ENCODE measurements around the gene MSH4.
"Not testable (repeated sequence)": the region's sequence is repeated elsewhere in the genome, so short reads cannot be mapped to it uniquely, and the experiment has no call there.

MSH4 gene

DNA sequence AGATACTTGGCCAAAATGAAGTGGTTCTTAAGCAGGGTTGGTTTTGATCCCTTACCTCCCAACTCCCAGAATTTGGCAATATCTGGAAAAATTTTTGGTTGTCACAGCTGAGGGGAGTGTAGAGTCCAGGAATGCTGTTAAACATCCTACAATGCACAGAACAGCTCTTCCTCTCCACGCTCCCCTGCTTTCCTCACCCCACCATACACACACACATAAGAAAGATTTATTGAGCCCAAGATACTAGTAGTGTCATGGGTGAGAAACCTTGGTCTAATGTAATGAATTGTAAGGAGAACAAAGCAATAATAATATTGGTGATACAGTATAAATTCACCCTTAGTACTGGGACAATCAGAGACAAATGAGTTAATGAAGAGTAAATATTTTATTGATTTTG is 87.8 kb downstream of the MSH4 start:
- H3K4me3 ChIP-seq: no peak overlapping the region
- no peaks in the 10 kb centered on the region for H3K9me3 ChIP-seq (ENCODE audit: low read depth, low read length)
- no peak overlapping the region for H3K9ac ChIP-seq (ENCODE audit: insufficient read length)
- no peak overlapping the region for H3K27ac ChIP-seq
- TF ChIP-seq EZH2 (IDR thresholded peaks at IDR 0.05): no peak
- TF ChIP-seq FOXP2 (optimal IDR thresholded peaks at IDR 0.05; ENCODE audit: control extremely low read depth, extremely low read length, insufficient read depth): no peak
- no peak for TF ChIP-seq POLR2AphosphoS5 (IDR thresholded peaks at IDR 0.05; ENCODE audit: borderline replicate concordance, low read depth, low read length)
- no peak for DNase-seq (ENCODE audit: low read depth, low spot score)
- no peaks in the 10 kb centered on the region for H3K36me3 ChIP-seq (ENCODE audit: insufficient read depth, low read length)

DNA sequence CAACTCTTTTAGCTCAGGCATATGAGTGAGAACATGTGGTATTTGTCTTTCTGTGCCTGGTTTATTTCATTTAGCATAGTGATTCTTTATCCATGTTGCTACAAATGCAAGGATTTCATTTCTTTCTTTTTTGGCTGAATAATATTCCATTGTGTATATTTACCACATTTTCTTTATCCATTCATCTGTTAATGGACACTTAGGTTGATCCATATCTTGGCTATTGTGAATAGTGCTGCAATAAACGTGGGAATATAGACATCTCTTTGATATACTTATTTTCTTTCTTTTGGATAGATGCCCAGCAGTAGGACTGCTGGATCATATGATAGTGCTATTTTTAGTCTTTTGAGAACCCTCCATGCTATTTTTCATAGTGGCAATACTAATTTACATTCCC is 104.7 kb downstream of the MSH4 start:
- Histone ChIP-seq H3K4me3 (no peak overlapping the region), H3K9ac (ENCODE audit: insufficient read length) (no peak overlapping the region), H3K27ac (no peak overlapping the region), H3K9me3 (ENCODE audit: low read depth, low read length) (no peaks in the 10 kb centered on the region), H3K36me3 (ENCODE audit: insufficient read depth, low read length) (no peaks in the 10 kb centered on the region)
- TF ChIP-seq EZH2 (IDR thresholded peaks at IDR 0.05): no peak
- no peak for TF ChIP-seq POLR2AphosphoS5 (IDR thresholded peaks at IDR 0.05; ENCODE audit: borderline replicate concordance, low read depth, low read length)
- TF ChIP-seq FOXP2 (optimal IDR thresholded peaks at IDR 0.05; ENCODE audit: control extremely low read depth, extremely low read length, insufficient read depth): no peak
- DNase-seq (ENCODE audit: low read depth, low spot score): no peak

DNA sequence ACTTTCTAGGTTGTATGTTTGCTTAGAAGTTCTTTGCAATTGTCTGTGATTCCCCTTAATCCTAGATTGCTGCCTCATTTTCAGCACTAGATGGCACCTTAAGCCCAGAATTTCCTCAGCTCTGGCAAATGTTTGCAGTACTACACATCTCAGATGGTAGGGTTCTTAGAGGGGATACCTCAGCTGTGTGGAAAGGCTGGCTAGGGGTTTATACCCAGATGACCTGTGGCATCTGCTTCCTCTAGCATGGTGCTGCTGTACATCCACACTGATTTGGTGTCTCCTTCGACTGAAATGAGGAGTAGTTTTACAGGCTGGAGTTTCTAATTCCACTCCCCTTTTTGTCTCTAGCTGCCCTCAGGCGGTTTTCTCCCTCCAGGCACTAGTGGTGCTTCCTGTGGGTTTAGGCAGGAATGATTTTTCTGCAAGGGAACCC is 112.1 kb downstream of the MSH4 start:
- peak overlapping the region; percentile 44 for H3K4me3 ChIP-seq
- peak; percentile 39 for DNase-seq (ENCODE audit: low read depth, low spot score)
- TF ChIP-seq EZH2 (IDR thresholded peaks at IDR 0.05): no peak
- no peak for TF ChIP-seq POLR2AphosphoS5 (IDR thresholded peaks at IDR 0.05; ENCODE audit: borderline replicate concordance, low read depth, low read length)
- no peak for TF ChIP-seq FOXP2 (optimal IDR thresholded peaks at IDR 0.05; ENCODE audit: control extremely low read depth, extremely low read length, insufficient read depth)

DNA sequence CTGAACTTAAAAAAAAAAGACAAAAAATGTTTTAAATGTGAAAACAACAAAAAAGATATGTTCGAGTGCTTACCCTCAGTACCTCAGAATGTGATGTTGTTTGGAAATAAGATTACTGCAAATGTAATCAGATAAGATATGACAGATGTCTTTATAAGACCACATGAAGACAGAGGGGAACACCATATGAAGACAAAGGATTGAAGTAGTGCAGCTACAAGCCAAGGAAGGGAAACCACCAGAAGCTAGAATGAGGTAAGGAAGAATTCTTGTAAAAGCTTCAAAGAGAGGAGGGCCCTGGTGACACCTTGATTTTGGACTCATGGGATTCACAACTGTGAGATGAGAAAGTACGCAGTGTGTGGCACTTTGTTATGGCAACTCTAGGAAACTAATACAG is 120.2 kb downstream of the MSH4 start:
- H3K9ac ChIP-seq (ENCODE audit: insufficient read length): no peak overlapping the region
- H3K36me3 ChIP-seq (ENCODE audit: insufficient read depth, low read length): no peaks in the 10 kb centered on the region
- no peak overlapping the region for H3K4me3 ChIP-seq
- DNase-seq (ENCODE audit: low read depth, low spot score): no peak
- H3K27ac ChIP-seq: no peak overlapping the region
- H3K9me3 ChIP-seq (ENCODE audit: low read depth, low read length): no peaks in the 10 kb centered on the region
- TF ChIP-seq EZH2 (IDR thresholded peaks at IDR 0.05): no peak
- no peak for TF ChIP-seq POLR2AphosphoS5 (IDR thresholded peaks at IDR 0.05; ENCODE audit: borderline replicate concordance, low read depth, low read length)
- TF ChIP-seq FOXP2 (optimal IDR thresholded peaks at IDR 0.05; ENCODE audit: control extremely low read depth, extremely low read length, insufficient read depth): no peak

More for the DNA sequence above, 112.1 kb downstream of the MSH4 start:
- Histone ChIP-seq H3K27ac (no peak overlapping the region), H3K9ac (ENCODE audit: insufficient read length) (no peak overlapping the region), H3K9me3 (ENCODE audit: low read depth, low read length) (no peaks in the 10 kb centered on the region), H3K36me3 (ENCODE audit: insufficient read depth, low read length) (no peaks in the 10 kb centered on the region)

DNA sequence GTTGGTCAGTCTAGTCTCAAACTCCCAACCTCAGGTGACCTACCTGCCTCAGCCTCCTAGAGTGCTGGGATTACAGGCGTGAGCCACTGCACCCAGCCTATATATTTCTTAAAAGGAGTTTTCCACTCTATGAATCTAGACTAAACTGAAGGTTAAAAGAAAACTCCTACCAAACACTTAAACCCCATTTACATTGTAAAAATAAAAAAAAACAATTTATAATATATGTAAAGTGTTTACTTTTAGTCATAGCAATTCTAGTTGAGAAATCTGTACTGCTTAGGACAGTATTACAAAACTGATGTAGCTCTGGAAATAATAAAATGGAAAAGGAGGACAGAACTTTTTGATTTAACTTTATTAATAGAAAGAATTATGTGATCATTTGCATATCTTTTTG is 126.0 kb downstream of the MSH4 start:
- DNase-seq (ENCODE audit: low read depth, low spot score): no peak
- Histone ChIP-seq H3K4me3 (no peak overlapping the region), H3K9ac (ENCODE audit: insufficient read length) (no peak overlapping the region), H3K36me3 (ENCODE audit: insufficient read depth, low read length) (no peaks in the 10 kb centered on the region), H3K27ac (no peak overlapping the region), H3K9me3 (ENCODE audit: low read depth, low read length) (no peaks in the 10 kb centered on the region)
- TF ChIP-seq EZH2 (IDR thresholded peaks at IDR 0.05): no peak
- no peak for TF ChIP-seq FOXP2 (optimal IDR thresholded peaks at IDR 0.05; ENCODE audit: control extremely low read depth, extremely low read length, insufficient read depth)
- no peak for TF ChIP-seq POLR2AphosphoS5 (IDR thresholded peaks at IDR 0.05; ENCODE audit: borderline replicate concordance, low read depth, low read length)

DNA sequence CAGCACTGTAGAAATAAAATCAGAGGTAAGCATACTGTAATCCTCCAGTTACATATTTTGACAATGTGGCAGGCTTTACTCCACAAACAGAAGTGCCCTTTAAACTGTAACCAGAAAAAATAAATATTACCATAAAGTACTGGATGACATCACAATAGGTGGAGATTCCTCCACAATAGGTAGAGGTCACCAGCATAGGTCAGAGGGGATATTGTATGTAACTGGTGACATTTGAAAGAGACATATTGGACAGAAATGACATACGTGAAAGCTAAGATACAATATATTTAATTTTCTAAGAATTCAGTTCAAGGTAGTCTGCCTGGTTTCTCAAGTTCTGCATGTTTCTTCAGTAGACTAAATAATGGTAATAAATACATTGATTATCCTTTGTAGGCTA is 135.6 kb downstream of the MSH4 start, which contains the start of gene ASB17:
ASB17 (minus strand) TSS at position 101 of the 400 bp plus-strand sequence. CDS start 113 bp downstream, outside the sequence.
- no peak for DNase-seq (ENCODE audit: low read depth, low spot score)
- Histone ChIP-seq H3K36me3 (ENCODE audit: insufficient read depth, low read length) (no peaks in the 10 kb centered on the region), H3K27ac (no peak within 1 kb of the TSS), H3K9ac (ENCODE audit: insufficient read length) (no peak within 1 kb of the TSS), H3K4me3 (no peak within 1 kb of the TSS), H3K9me3 (ENCODE audit: low read depth, low read length) (no peaks in the 10 kb centered on the region)
- TF ChIP-seq EZH2 (IDR thresholded peaks at IDR 0.05): no peak
- TF ChIP-seq POLR2AphosphoS5 (IDR thresholded peaks at IDR 0.05; ENCODE audit: borderline replicate concordance, low read depth, low read length): no peak
- TF ChIP-seq FOXP2 (optimal IDR thresholded peaks at IDR 0.05; ENCODE audit: control extremely low read depth, extremely low read length, insufficient read depth): no peak

DNA sequence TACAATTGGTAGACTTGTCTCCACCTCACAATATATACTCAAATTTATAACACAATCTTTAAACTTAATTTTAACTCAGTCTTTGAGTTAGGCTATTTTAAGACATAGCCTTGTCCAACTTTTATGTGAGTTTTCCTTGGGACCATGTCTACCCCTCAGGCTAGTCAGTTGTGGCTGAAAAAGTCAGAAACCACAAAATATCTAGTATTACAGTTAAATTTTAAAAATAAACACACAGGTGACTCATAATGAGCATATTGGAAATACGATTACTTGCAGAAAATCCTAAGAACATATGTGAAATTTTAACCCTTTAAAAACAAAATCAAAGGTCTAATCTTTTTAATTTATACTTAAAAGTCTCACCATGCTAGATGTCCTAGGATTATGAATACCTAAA is 140.4 kb downstream of the MSH4 start:
- Histone ChIP-seq H3K4me3 (no peak overlapping the region), H3K9me3 (ENCODE audit: low read depth, low read length) (no peaks in the 10 kb centered on the region), H3K27ac (no peak overlapping the region), H3K36me3 (ENCODE audit: insufficient read depth, low read length) (no peaks in the 10 kb centered on the region), H3K9ac (ENCODE audit: insufficient read length) (no peak overlapping the region)
- no peak for DNase-seq (ENCODE audit: low read depth, low spot score)
- TF ChIP-seq POLR2AphosphoS5 (IDR thresholded peaks at IDR 0.05; ENCODE audit: borderline replicate concordance, low read depth, low read length) (no peak), EZH2 (IDR thresholded peaks at IDR 0.05) (no peak), FOXP2 (optimal IDR thresholded peaks at IDR 0.05; ENCODE audit: control extremely low read depth, extremely low read length, insufficient read depth) (no peak)

DNA sequence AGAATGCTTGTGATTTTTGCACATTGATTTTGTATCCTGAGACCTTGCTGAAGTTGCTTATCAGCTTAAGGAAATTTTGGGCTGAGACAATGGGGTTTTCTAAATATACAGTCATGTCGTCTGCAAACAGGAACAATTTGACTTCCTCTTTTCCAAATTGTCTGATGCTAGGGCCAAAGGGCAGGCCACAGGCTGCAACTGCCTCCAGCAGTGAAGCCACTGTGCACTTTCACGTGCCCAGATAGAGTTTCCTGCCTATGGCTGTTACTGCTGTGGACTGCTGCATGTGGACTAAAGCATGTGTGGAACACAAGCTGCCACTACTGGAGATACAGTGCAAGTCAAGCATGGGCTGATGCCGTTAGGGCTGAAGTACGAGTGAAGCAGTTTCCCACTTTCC is 146.4 kb downstream of the MSH4 start:
- H3K9ac ChIP-seq (ENCODE audit: insufficient read length); H3K9me3 ChIP-seq (ENCODE audit: low read depth, low read length); H3K4me3 ChIP-seq; DNase-seq (ENCODE audit: low read depth, low spot score); H3K36me3 ChIP-seq (ENCODE audit: insufficient read depth, low read length); H3K27ac ChIP-seq: not testable (repeated sequence)

DNA sequence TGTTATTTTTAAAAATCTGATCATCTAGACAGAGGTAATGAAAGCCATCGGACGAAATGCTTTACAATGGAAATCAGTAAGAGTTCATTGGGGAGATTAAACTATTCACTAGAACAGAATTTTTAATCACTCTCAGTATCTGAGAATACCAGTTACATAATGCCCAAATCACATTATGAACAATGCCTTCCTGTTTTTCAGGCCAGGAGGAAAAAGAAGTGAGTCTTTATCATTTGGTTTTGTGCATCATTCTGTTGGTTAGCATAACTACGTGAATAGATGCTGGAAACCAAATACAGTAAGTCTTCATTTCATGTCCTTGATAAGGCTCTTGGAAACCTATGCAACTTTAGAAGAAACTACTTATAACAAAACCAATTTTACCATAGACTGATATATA is 153.5 kb downstream of the MSH4 start:
- DNase-seq (ENCODE audit: low read depth, low spot score): no peak
- TF ChIP-seq EZH2 (IDR thresholded peaks at IDR 0.05) (no peak), FOXP2 (optimal IDR thresholded peaks at IDR 0.05; ENCODE audit: control extremely low read depth, extremely low read length, insufficient read depth) (no peak), POLR2AphosphoS5 (IDR thresholded peaks at IDR 0.05; ENCODE audit: borderline replicate concordance, low read depth, low read length) (no peak)
- H3K4me3 ChIP-seq: no peak overlapping the region
- no peak overlapping the region; the same call in 1 of the 2 replicates for H3K27ac ChIP-seq
- H3K9ac ChIP-seq (ENCODE audit: insufficient read length): no peak overlapping the region
- H3K9me3 ChIP-seq (ENCODE audit: low read depth, low read length): no peaks in the 10 kb centered on the region
- no peaks in the 10 kb centered on the region for H3K36me3 ChIP-seq (ENCODE audit: insufficient read depth, low read length)
